ENCODE measurements around the gene HMCN1.

Gene HMCN1

DNA sequence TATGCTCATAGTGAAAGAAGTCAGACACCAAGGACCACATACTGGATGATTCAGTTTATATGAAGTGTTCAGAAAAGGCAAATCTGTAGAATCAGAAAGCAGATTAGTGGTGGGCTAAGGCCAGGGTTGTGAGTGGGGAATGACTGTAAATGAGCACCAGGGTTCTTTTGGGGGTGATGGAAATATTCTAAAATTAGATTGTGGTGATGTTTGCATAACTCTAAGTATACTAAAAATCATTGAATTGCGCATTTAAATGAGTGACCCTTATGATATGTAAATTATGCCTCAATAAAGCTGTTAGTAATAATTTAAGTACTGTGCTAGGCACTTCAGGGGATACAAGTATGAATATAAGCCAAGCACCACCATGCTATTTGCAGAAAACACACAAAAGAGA, 384.5 kb downstream of the HMCN1 start:
- TF ChIP-seq FOXK2 (IDR thresholded peaks at IDR 0.05), result no peak
- TF ChIP-seq NFRKB (IDR thresholded peaks at IDR 0.05), result no peak
- TF ChIP-seq, protein P1, sequence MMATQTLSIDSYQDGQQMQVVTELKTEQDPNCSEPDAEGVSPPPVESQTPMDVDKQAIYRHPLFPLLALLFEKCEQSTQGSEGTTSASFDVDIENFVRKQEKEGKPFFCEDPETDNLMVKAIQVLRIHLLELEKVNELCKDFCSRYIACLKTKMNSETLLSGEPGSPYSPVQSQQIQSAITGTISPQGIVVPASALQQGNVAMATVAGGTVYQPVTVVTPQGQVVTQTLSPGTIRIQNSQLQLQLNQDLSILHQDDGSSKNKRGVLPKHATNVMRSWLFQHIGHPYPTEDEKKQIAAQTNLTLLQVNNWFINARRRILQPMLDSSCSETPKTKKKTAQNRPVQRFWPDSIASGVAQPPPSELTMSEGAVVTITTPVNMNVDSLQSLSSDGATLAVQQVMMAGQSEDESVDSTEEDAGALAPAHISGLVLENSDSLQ (IDR thresholded peaks at IDR 0.05), result no peak
- TF ChIP-seq L3MBTL2 (conservative IDR thresholded peaks at IDR 0.05), result no peak
- TF ChIP-seq FOXA1 (IDR thresholded peaks at IDR 0.05), result no peak
- no peak for TF ChIP-seq ZNF384 (IDR thresholded peaks at IDR 0.05)
- TF ChIP-seq ARNT (IDR thresholded peaks at IDR 0.05), result no peak
- no peak for TF ChIP-seq LEF1 (IDR thresholded peaks at IDR 0.05; ENCODE audit: borderline replicate concordance)
- TF ChIP-seq BHLHE40 (IDR thresholded peaks at IDR 0.05; ENCODE audit: borderline replicate concordance), result no peak
- TF ChIP-seq ELF4 (IDR thresholded peaks at IDR 0.05), result no peak
- TF ChIP-seq SP1 (IDR thresholded peaks at IDR 0.05), result no peak
- TF ChIP-seq TARDBP (IDR thresholded peaks at IDR 0.05), result no peak
- no peak for TF ChIP-seq CTBP1 (IDR thresholded peaks at IDR 0.05; ENCODE audit: borderline replicate concordance)
- TF ChIP-seq SUZ12 (IDR thresholded peaks at IDR 0.05), result no peak
- no peak for TF ChIP-seq FOXM1 (IDR thresholded peaks at IDR 0.05; ENCODE audit: borderline replicate concordance)
- no peak for DNase-seq (ENCODE audit: extremely low spot score)
- POLR2A ChIA-PET, result no interaction called here
- CTCF ChIA-PET, result no interaction called here

DNA sequence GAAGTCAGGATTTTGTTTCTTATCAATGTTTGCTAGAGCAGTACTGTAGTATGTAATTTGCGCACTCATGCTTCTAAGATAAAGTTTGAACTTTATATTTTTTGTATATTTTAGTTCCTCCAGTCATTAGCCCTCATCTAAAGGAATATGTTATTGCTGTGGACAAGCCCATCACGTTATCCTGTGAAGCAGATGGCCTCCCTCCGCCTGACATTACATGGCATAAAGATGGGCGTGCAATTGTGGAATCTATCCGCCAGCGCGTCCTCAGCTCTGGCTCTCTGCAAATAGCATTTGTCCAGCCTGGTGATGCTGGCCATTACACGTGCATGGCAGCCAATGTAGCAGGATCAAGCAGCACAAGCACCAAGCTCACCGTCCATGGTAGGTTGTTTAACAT, 388.6 kb downstream of the HMCN1 start:
- POLR2A ChIA-PET, result no interaction called here
- CTCF ChIA-PET, result no interaction called here
- TF ChIP-seq, protein P1 (IDR thresholded peaks at IDR 0.05), result no peak
- TF ChIP-seq TARDBP (IDR thresholded peaks at IDR 0.05) (no peak), ELF4 (IDR thresholded peaks at IDR 0.05) (no peak), SP1 (IDR thresholded peaks at IDR 0.05) (no peak), HDGF (IDR thresholded peaks at IDR 0.05; ENCODE audit: borderline replicate concordance) (no peak)
- DNase-seq (ENCODE audit: extremely low spot score), result no peak

DNA sequence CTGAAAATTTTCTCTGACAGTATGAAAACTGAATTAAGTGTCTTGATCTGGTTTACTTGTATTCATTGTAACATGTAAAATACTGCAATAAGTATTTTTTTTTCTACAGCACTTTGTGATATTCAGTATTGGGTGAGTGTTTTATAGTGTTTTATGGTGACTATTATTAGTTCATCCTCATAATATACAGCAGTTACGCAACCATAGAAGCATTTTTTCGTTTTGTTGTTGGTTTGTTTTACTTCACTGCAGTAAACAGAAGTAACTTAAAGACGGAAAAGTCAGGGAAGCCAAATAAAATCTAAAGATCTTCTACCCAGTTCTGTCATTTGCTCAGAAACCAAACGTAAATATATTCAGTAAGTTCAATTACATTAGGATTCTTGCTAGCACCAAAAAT, 390.8 kb downstream of the HMCN1 start:
- CTCF ChIA-PET, result no interaction called here
- no peak for DNase-seq (ENCODE audit: extremely low spot score)
- TF ChIP-seq FOXA1 (IDR thresholded peaks at IDR 0.05) (no peak), ELF4 (IDR thresholded peaks at IDR 0.05) (no peak), HDGF (IDR thresholded peaks at IDR 0.05; ENCODE audit: borderline replicate concordance) (no peak), NFRKB (IDR thresholded peaks at IDR 0.05) (no peak), SUZ12 (IDR thresholded peaks at IDR 0.05) (no peak)
- POLR2A ChIA-PET, result no interaction called here

DNA sequence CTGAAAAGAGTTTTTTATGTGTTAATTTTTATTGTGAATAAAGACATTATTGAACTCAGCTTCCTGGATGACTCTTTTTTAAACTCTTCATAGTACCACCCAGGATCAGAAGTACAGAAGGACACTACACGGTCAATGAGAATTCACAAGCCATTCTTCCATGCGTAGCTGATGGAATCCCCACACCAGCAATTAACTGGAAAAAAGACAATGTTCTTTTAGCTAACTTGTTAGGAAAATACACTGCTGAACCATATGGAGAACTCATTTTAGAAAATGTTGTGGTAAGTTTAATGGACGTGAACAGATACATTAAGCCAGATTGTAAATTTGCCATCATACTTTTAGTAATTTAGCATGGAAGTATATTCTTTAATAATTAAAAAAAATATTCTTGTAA, 391.3 kb downstream of the HMCN1 start:
- no peak for DNase-seq (ENCODE audit: extremely low spot score)
- ChIA-PET CTCF (no interaction called here), POLR2A (no interaction called here)
- TF ChIP-seq BHLHE40 (IDR thresholded peaks at IDR 0.05; ENCODE audit: borderline replicate concordance) (no peak), SUZ12 (IDR thresholded peaks at IDR 0.05) (no peak), TARDBP (IDR thresholded peaks at IDR 0.05) (no peak), SP1 (IDR thresholded peaks at IDR 0.05) (no peak), FOXA1 (IDR thresholded peaks at IDR 0.05) (no peak), FOXM1 (IDR thresholded peaks at IDR 0.05; ENCODE audit: borderline replicate concordance) (no peak), NFRKB (IDR thresholded peaks at IDR 0.05) (no peak), HDGF (IDR thresholded peaks at IDR 0.05; ENCODE audit: borderline replicate concordance) (no peak), ZNF384 (IDR thresholded peaks at IDR 0.05) (no peak), FOXK2 (IDR thresholded peaks at IDR 0.05) (no peak), CTBP1 (IDR thresholded peaks at IDR 0.05; ENCODE audit: borderline replicate concordance) (no peak), LEF1 (IDR thresholded peaks at IDR 0.05; ENCODE audit: borderline replicate concordance) (no peak), L3MBTL2 (conservative IDR thresholded peaks at IDR 0.05) (no peak), ARNT (IDR thresholded peaks at IDR 0.05) (no peak)

DNA sequence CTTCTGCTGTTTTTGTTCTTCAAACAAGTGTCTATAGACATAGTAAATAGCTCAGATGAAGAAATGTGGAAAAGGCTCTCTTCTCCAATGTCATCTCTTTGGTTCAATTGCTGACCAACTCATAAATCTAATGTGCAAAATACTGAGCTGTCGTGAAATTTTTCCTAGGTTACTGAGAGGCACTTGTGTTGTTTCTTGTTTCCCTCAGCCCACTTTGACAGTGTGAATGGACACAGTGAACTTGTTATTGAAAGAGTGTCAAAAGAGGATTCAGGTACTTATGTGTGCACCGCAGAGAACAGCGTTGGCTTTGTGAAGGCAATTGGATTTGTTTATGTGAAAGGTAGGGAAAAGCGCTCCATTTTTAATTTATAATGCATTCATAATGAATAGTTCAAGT, 395.6 kb downstream of the HMCN1 start:
- ChIA-PET POLR2A (no interaction called here), CTCF (no interaction called here)
- no peak for TF ChIP-seq FOXA1 (IDR thresholded peaks at IDR 0.05)
- TF ChIP-seq CTBP1 (IDR thresholded peaks at IDR 0.05; ENCODE audit: borderline replicate concordance), result no peak
- TF ChIP-seq ZNF384 (IDR thresholded peaks at IDR 0.05), result no peak
- TF ChIP-seq ELF4 (IDR thresholded peaks at IDR 0.05), result no peak
- TF ChIP-seq FOXK2 (IDR thresholded peaks at IDR 0.05), result no peak
- TF ChIP-seq FOXM1 (IDR thresholded peaks at IDR 0.05; ENCODE audit: borderline replicate concordance), result no peak
- TF ChIP-seq TARDBP (IDR thresholded peaks at IDR 0.05), result no peak
- TF ChIP-seq NFRKB (IDR thresholded peaks at IDR 0.05), result no peak
- TF ChIP-seq L3MBTL2 (conservative IDR thresholded peaks at IDR 0.05), result no peak
- TF ChIP-seq SP1 (IDR thresholded peaks at IDR 0.05), result no peak
- no peak for TF ChIP-seq BHLHE40 (IDR thresholded peaks at IDR 0.05; ENCODE audit: borderline replicate concordance)
- TF ChIP-seq, protein P1 (IDR thresholded peaks at IDR 0.05), result no peak
- no peak for TF ChIP-seq LEF1 (IDR thresholded peaks at IDR 0.05; ENCODE audit: borderline replicate concordance)
- TF ChIP-seq SUZ12 (IDR thresholded peaks at IDR 0.05), result no peak
- TF ChIP-seq HDGF (IDR thresholded peaks at IDR 0.05; ENCODE audit: borderline replicate concordance), result no peak
- no peak for DNase-seq (ENCODE audit: extremely low spot score)

DNA sequence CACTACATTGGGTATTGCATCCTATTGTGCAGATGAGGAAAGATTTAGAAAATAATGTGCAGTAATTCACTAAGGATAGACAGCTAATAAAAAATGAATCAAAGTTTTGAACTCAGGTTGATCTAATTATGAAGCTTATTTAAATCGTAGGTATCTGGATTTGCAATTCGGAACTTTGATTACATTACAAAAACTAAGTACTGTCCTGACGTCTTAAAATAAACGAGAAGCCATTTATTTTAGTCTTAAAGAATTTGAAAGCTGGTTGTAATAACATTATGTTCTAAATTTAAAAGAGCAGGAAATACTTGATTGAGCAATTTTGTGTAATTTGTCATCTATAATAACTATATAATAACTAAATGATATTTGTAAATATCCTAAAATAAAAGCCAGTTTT, 404.9 kb downstream of the HMCN1 start:
- ChIA-PET CTCF (interaction anchor here (0.5 to 0.6 kb wide), 2 partner anchors 11 to 12 kb away, joined by 3 read pairs; no protein-coding TSS in a partner anchor), POLR2A (no interaction called here)
- DNase-seq (ENCODE audit: extremely low spot score), result no peak
- TF ChIP-seq LEF1 (IDR thresholded peaks at IDR 0.05; ENCODE audit: borderline replicate concordance), result no peak
- no peak for TF ChIP-seq CTBP1 (IDR thresholded peaks at IDR 0.05; ENCODE audit: borderline replicate concordance)
- no peak for TF ChIP-seq FOXK2 (IDR thresholded peaks at IDR 0.05)
- no peak for TF ChIP-seq ZNF384 (IDR thresholded peaks at IDR 0.05)
- TF ChIP-seq BHLHE40 (IDR thresholded peaks at IDR 0.05; ENCODE audit: borderline replicate concordance), result no peak
- TF ChIP-seq ARNT (IDR thresholded peaks at IDR 0.05), result no peak
- TF ChIP-seq, protein P1 (IDR thresholded peaks at IDR 0.05), result no peak
- TF ChIP-seq ELF4 (IDR thresholded peaks at IDR 0.05), result no peak
- no peak for TF ChIP-seq TARDBP (IDR thresholded peaks at IDR 0.05)
- no peak for TF ChIP-seq NFRKB (IDR thresholded peaks at IDR 0.05)
- no peak for TF ChIP-seq HDGF (IDR thresholded peaks at IDR 0.05; ENCODE audit: borderline replicate concordance)
- no peak for TF ChIP-seq L3MBTL2 (conservative IDR thresholded peaks at IDR 0.05)
- no peak for TF ChIP-seq FOXM1 (IDR thresholded peaks at IDR 0.05; ENCODE audit: borderline replicate concordance)
- no peak for TF ChIP-seq SP1 (IDR thresholded peaks at IDR 0.05)
- TF ChIP-seq FOXA1 (IDR thresholded peaks at IDR 0.05), result no peak
- TF ChIP-seq SUZ12 (IDR thresholded peaks at IDR 0.05), result no peak
